Measurements from ENCODE around the gene CD52.

DNA sequence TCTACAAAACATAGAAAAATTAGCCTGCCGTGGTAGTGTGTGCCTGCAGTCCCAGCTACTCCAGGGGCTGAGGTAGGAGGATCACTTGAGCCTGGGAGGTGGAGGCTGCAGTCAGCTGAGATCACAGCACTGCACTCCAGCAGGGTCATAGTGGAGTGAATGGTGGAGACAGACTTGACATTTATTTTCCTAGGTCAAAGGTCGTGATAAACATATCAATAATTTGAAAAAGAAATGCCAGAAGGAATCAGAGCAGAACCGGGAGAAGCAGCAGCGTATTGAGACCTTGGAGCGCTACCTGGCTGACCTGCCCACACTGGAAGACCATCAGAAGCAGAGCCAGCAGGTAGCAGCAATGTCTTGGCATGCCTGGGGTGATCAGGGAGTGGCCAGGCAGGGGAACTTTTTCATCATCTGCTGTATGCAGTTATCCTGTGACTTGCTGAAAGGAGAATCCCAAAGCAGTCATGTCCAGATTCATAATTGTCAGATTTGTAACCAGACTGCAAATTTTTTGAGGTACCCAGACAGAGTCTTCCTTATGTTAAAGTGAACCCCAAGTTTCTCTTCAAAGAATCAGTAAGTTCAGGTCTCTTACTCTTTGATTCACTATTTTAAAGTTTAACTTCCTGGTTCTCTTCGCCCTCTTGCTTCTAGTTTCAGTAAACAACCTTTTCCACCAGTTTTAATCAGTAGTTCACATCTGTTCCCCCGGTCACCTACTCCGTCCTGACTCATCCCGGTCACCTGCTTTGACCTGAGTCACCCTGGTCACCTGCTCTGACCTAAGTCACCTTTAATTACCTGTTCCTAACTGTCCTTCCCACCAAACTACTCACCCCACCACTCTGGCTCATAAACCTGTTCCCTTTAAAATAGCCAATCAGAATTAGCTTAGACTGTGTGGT lies 49.2 kb upstream of the CD52 start:
- no peak for TF ChIP-seq TAF1 (IDR thresholded peaks at IDR 0.05; ENCODE audit: low read depth, low read length)
- TF ChIP-seq POLR2A (IDR thresholded peaks at IDR 0.05; ENCODE audit: low read depth, low read length): no peak
- no peak for TF ChIP-seq PAX5 (IDR thresholded peaks at IDR 0.05; ENCODE audit: insufficient read depth, low read length, severe bottlenecking)
- no peak for TF ChIP-seq POLR2AphosphoS5 (IDR thresholded peaks at IDR 0.05; ENCODE audit: low read depth, low read length)
